Urinary bladder (tissue), 4 donors: ENCODE data around the gene P2RY14. TPM values are rescaled to one million over a fixed set of nuclear protein-coding genes. Genes with fewer than 3 reads are reported as not detected.

Source experiments
- DNase-seq: peaks from one replicate; pipeline ENCODE4 v3.0.0-alpha.2; 2015; ENCODE audit errors: extremely low spot score
- H3K27ac ChIP-seq: one replicate; pipeline ENCODE4 v1.5.1; 2013; ENCODE audit warnings: low read depth, mild to moderate bottlenecking, moderate library complexity
- H3K36me3 ChIP-seq: one replicate; pipeline ENCODE4 v1.6.1; 2013; ENCODE audit warnings: mild to moderate bottlenecking, moderate library complexity; ENCODE audit not compliant: insufficient read depth
- H3K4me1 ChIP-seq: one replicate; pipeline ENCODE4 v1.6.1; 2013; ENCODE audit warnings: mild to moderate bottlenecking, moderate library complexity; ENCODE audit not compliant: insufficient read depth
- H3K4me3 ChIP-seq: one replicate; pipeline ENCODE4 v1.5.1; 2013; ENCODE audit warnings: low read depth, low read length
- WGBS: extraction: QIAGEN DNeasy Blood & Tissue Kit; methylation state at CpG from one replicate; pipeline ENCODE4 v1.1.7; 2013; 5-methylcytosine and 5-hydroxymethylcytosine counted together
- polyA plus RNA-seq: library from polyadenylated mRNA; stranded (reverse); fragments of 200-250 nt; gene quantifications from one replicate; pipeline ENCODE4 v1.2.3, GENCODE V29; 2013
- total RNA-seq: library from RNA; depleted of rRNA; stranded (reverse); fragments of >200 nt; gene quantifications from one replicate; pipeline ENCODE4 v1.2.3, GENCODE V29; 2014
- donor health status: healthy with polysubstance abuse.
- donor health status: healthy.

The P2RY14 gene
- total and polyA plus RNA-seq, 2 donors = 2.6 to 4.7 TPM

- no peak overlapping the region for H3K27ac ChIP-seq
- WGBS = 96% methylated on average over 2 of the region's 2 CpGs
- H3K4me3 ChIP-seq = no peak overlapping the region
- H3K36me3 ChIP-seq = no peaks in the 10 kb centered on the region
- no peaks in the 10 kb centered on the region for H3K4me1 ChIP-seq
- no peak for DNase-seq
These were observed 31.2 kb upstream of the P2RY14 start for GRCh38 chr3:151309566-151309965.

DNA sequence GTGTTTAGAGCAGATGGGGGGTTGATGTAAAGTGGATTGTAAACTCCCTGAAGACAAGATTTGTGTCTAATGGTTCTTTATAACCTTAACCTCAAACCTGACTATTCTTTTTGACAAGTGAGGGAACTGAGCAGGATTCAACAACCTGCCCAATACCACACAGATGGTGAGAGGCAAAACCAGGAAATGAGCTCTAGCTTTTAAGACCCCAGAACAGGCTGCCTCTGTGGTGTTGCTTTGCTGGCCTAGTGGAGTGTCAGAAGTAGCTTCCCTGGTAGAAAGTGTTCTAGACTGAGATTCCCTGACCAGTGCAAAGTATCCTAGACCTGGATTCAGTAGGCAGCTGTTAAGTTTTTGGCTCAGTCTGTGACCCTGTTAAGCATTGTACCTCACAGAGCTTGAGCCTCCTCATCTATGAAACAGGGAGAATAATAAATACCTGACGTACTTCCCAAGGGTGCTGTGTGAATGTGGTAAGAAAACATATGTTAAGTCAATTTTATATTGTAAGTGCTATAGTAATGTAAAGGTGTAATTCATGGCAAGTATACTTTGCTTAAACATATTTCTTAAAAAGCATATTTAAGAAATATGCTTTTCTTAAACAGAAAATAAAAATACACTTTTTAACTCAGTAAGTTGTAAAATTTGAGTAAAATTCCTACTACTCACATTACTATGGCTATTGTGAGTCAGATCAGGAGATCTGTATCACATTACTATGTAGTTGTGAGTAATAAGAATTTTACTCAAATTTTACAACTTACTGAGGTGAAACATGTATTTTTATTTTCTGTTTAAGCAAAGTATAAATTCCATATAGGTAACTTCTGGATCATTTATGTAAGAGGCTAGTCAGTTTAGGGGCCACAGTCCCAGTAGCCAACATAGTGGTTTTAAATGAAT lies 29.5 kb upstream of the P2RY14 start:
- no peak for DNase-seq
- Histone ChIP-seq H3K4me1 (no peaks in the 10 kb centered on the region), H3K4me3 (no peak overlapping the region), H3K27ac (no peak overlapping the region), H3K36me3 (no peaks in the 10 kb centered on the region)
- WGBS = 91% methylated on average over 1 of the region's 1 CpG

DNA sequence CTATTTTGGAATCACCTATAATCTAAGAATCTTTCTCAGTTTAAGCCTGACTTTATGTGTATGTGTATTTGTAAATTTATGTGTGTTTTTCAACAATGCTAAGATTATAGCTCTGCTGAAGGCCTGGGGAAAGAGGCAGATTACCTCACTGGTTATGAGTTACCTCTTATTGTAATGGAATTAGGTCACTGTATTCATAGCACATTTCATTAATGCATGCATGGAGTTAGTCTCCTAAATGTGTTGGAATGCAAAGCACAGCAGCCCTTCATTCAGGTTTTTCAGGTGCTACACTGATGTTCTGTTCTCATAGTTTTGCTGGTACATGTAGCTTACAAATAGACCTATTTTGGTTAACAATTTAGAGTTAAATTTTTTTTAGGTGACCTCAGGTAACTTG lies 28.8 kb upstream of the P2RY14 start:
- H3K27ac ChIP-seq = no peak overlapping the region
- no peak for DNase-seq
- no peaks in the 10 kb centered on the region for H3K4me1 ChIP-seq
- no peak overlapping the region for H3K4me3 ChIP-seq
- no peaks in the 10 kb centered on the region for H3K36me3 ChIP-seq

GRCh38 chr3:151306168-151306810 lies 27.9 kb upstream of the P2RY14 start:
- Histone ChIP-seq H3K36me3 (no peaks in the 10 kb centered on the region), H3K27ac (no peak overlapping the region), H3K4me3 (no peak overlapping the region), H3K4me1 (no peaks in the 10 kb centered on the region)
- 90% methylated on average over 6 of the region's 6 CpGs for WGBS
- DNase-seq = no peak

DNA sequence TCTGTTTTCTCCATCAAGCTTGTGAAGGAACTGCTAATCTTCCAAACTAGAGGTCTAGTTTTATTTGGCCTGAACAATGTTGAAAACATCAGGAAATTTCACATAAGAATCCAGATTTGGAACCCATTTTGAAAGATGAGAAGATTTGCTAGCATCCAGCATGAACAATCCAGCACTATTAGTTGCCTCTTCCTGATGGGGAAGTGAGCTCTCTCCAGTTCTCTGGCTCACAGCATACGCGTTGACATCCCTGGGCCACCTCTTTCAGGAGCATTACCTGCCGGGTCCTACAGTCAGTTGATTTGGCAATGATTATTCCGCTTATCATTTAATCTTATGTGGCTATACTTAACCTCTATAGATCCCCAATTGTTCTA lies 27.4 kb upstream of the P2RY14 start:
- Histone ChIP-seq H3K4me3 (no peak overlapping the region), H3K36me3 (no peaks in the 10 kb centered on the region), H3K27ac (no peak overlapping the region), H3K4me1 (no peaks in the 10 kb centered on the region)
- DNase-seq = no peak
- WGBS = 87% methylated on average over 4 of the region's 4 CpGs

GRCh38 chr3:151305060-151305774 lies 26.9 kb upstream of the P2RY14 start:
- WGBS = 53% methylated on average over 7 of the region's 7 CpGs
- H3K4me3 ChIP-seq = no peak overlapping the region
- peak; percentile 56 for DNase-seq
- no peaks in the 10 kb centered on the region for H3K4me1 ChIP-seq
- H3K36me3 ChIP-seq = no peaks in the 10 kb centered on the region
- H3K27ac ChIP-seq = no peak overlapping the region

DNA sequence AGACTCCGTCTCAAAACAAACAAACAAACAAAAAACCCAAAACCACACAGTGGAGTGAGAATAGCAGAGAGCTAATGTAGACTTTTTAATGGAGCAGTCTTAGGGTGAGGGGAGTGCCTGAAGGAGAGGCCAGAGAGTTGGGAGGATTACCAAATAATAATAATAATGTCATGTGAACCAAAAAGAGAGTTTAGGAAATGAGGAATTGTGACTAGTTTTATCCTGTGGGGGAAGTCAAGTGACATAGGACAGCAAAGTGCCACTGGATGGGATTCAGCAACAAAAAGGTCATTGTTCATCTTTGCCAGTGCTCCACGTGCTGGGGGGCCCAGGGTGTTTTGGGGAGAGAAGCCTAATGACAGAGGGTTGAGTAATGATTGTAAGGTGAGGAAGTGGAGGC lies 25.4 kb upstream of the P2RY14 start:
- no peaks in the 10 kb centered on the region for H3K4me1 ChIP-seq
- H3K27ac ChIP-seq = no peak overlapping the region
- WGBS = 78% methylated on average over 2 of the region's 2 CpGs
- H3K4me3 ChIP-seq = no peak overlapping the region
- DNase-seq = no peak
- no peaks in the 10 kb centered on the region for H3K36me3 ChIP-seq

DNA sequence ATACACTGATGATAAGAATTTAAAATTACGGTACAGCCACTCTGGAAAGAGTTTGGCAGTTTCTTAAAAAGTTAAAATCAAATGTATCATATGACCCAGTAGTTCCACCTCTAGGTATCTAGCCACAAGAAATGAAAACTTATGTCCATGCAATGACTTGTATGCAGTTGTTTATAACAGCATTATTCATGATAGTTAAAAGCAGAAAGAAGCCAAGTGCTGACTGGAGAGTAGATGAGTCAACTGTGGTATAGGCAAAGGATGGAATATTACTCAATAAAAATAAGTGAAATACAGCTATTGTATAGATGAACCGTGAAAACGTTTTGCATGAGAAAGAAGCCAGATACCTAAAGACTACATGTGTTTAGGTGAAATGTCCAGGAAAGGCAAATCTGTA lies 23.4 kb upstream of the P2RY14 start:
- H3K27ac ChIP-seq = no peak overlapping the region

DNA sequence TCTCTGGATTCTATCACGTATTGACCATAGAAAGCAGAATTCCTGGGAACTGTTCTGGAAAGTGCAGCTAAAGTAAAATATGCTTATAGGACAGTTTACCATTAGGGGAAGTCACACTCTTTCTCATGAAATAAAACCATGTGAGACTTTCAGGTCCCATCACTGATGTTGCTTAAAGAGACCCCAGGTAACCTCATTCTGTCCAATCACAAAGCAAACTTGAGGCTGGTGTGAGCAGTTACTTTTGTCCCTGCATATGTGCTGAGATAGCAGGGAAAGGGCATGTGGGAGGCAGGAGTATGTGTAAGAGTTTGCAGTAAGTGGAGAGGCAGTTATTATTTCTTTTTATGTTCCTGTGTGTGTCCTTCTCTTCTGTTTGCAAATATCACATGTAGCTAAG lies 22.2 kb upstream of the P2RY14 start:
- no peak for DNase-seq
- Histone ChIP-seq H3K4me3 (no peak overlapping the region), H3K4me1 (no peaks in the 10 kb centered on the region), H3K27ac (no peak overlapping the region), H3K36me3 (peaks cover 2% of the 10 kb centered on the region)
- WGBS = 67% methylated on average over 1 of the region's 1 CpG

More for the DNA sequence above, 23.4 kb upstream of the P2RY14 start:
- Histone ChIP-seq H3K36me3 (peaks cover 2% of the 10 kb centered on the region), H3K4me3 (no peak overlapping the region), H3K4me1 (no peaks in the 10 kb centered on the region)
- WGBS = 88% methylated on average over 3 of the region's 3 CpGs
- no peak for DNase-seq

DNA sequence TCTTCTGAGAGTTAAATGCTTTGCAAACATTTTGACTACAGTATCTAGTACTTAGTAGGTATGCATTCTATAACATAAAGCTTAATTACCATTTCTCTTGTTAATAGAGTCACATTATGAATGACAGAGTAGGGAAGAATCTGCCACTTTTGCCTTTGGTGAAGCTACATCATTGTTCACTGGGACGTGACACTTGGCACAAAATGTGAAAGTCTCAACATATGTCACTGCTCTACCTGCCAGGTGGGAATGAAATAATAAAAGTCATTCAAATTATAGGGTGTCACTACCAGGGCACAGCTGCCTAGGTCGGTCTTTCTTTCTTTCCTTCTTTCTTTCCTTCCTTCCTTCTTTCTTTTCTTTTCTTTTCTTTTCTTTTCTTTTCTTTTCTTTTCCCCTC lies 20.7 kb upstream of the P2RY14 start:
- Histone ChIP-seq H3K4me3 (no peak overlapping the region), H3K36me3 (peaks cover 2% of the 10 kb centered on the region), H3K27ac (no peak overlapping the region), H3K4me1 (no peaks in the 10 kb centered on the region)
- no peak for DNase-seq
- 88% methylated on average over 2 of the region's 2 CpGs for WGBS

DNA sequence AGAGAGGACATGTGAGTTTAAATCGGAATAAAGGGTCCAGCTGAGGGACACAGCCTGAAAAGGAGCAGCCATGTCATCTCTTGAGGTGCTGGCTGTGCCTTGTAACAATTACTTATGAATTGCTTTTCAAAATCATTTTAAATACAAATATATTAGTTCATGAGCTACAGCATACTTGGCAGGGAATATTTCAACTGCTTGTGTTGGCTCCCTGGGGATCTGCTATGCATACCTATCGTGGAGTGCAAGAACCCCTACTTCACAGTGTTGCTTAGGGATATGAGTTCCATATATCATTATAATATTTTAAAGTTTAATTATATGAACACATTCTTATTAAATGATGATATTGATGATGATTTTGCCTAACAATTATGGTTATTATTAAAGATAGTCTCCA lies 19.1 kb upstream of the P2RY14 start:
- Histone ChIP-seq H3K36me3 (peaks cover 2% of the 10 kb centered on the region), H3K4me3 (no peak overlapping the region), H3K27ac (no peak overlapping the region), H3K4me1 (no peaks in the 10 kb centered on the region)
- DNase-seq = no peak
- 67% methylated on average over 2 of the region's 2 CpGs for WGBS

- WGBS = 89% methylated on average over 3 of the region's 3 CpGs
These were observed 17.9 kb upstream of the P2RY14 start for GRCh38 chr3:151296226-151296625.

GRCh38 chr3:151293127-151293526 lies 14.8 kb upstream of the P2RY14 start:
- H3K4me1 ChIP-seq = no peaks in the 10 kb centered on the region
- 59% methylated on average over 6 of the region's 6 CpGs for whole genome bisulfite sequencing
- no peaks in the 10 kb centered on the region for H3K36me3 ChIP-seq
- no peak overlapping the region for H3K4me3 ChIP-seq
- H3K27ac ChIP-seq = no peak overlapping the region
- DNase-seq = no peak

More at GRCh38 chr3:151296226-151296625, 17.9 kb upstream of the P2RY14 start:
- no peak for DNase-seq
- H3K36me3 ChIP-seq = peaks cover 2% of the 10 kb centered on the region
- H3K4me3 ChIP-seq = no peak overlapping the region
- H3K4me1 ChIP-seq = no peaks in the 10 kb centered on the region
- no peak overlapping the region for H3K27ac ChIP-seq

DNA sequence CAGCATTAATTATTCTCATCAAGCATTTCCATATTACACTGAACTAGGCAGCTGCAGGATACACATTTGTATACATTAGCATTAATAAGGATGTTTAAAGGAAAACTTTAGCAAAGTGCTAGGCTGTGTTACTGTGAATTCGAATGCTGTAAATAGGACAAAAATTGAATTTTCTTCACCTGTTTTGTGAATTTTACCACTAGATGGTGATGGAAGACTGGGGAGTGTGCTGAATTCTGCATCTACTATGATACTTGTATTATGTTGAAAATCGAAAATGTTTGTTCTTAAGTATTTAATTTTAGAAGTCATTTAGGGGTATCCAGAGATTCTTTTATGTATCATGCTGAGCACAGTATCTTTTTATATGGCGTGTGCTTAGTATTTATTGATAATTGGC lies 12.3 kb upstream of the P2RY14 start:
- DNase-seq = no peak
- Histone ChIP-seq H3K36me3 (no peaks in the 10 kb centered on the region), H3K27ac (no peak overlapping the region), H3K4me3 (no peak overlapping the region), H3K4me1 (no peaks in the 10 kb centered on the region)
- 50% methylated on average over 3 of the region's 3 CpGs for WGBS
